H1 (cell line): ENCODE data around the gene EGF. TPM values are rescaled to one million over a fixed set of nuclear protein-coding genes. Genes with fewer than 3 reads are reported as not detected.

Source experiments
- CTCF ChIA-PET: fragments of 300-600 bp; sonication (Branson Sonifier 250); formaldehyde crosslinking; loops from one replicate; lab custom pipeline; 2021; ENCODE audit not compliant: partially characterized antibody; lab: Charles Lee
- POLR2A ChIA-PET: fragments of 300-600 bp; sonication (Branson Sonifier 250); formaldehyde crosslinking; loops from one replicate; lab custom pipeline; 2021; ENCODE audit warnings: inconsistent platforms; ENCODE audit not compliant: partially characterized antibody; lab: Charles Lee
- DNase-seq, 2 experiments: peaks; one replicate each; pipeline versions ENCODE4 v3.0.0 to v3.0.0-alpha.2; 2010 to 2022; ENCODE audit warnings: low spot score in 2 of 2, low read depth in 1 of 2, mixed read lengths in 1 of 2
- FAIRE-seq: peaks from 2 replicates; lab custom pipeline; 2011; peaks lifted over from hg19 to GRCh38; lab: Jason Lieb, UNC
- H2AFZ ChIP-seq: 2 replicates; pipeline ENCODE4 v1.8.1; 2012; ENCODE audit warnings: low read length, inconsistent platforms
- H2AK5ac ChIP-seq: 2 replicates; pipeline ENCODE4 v1.6.1; 2013; ENCODE audit warnings: low read depth, low read length
- H2BK120ac ChIP-seq: replicated peaks from 2 replicates; pipeline ENCODE3; 2013; ENCODE audit warnings: low read depth, low read length, inconsistent platforms
- H2BK12ac ChIP-seq: 2 replicates; pipeline ENCODE4 v1.6.1; 2013; ENCODE audit warnings: low read depth, low read length
- H2BK15ac ChIP-seq: 2 replicates; pipeline ENCODE4 v1.6.1; 2013; ENCODE audit warnings: low read length
- H2BK20ac ChIP-seq: 2 replicates; pipeline ENCODE4 v1.6.1; 2013; ENCODE audit warnings: low read length
- H2BK5ac ChIP-seq: 2 replicates; pipeline ENCODE4 v1.6.1; 2013; ENCODE audit warnings: low read depth, low read length
- H3K14ac ChIP-seq: 2 replicates; pipeline ENCODE4 v1.6.1; 2013; ENCODE audit warnings: inconsistent platforms; ENCODE audit not compliant: insufficient read length
- H3K18ac ChIP-seq: 2 replicates; pipeline ENCODE4 v1.6.1; 2013; ENCODE audit warnings: low read length; ENCODE audit errors: extremely low read depth
- H3K23ac ChIP-seq: 2 replicates; pipeline ENCODE4 v1.6.1; 2013; ENCODE audit warnings: inconsistent platforms; ENCODE audit not compliant: insufficient read length
- H3K23me2 ChIP-seq: 2 replicates; pipeline ENCODE4 v1.6.1; 2013; ENCODE audit warnings: low read depth, low read length
- H3K27ac ChIP-seq: 2 replicates; pipeline ENCODE4 v1.6.1; 2011; ENCODE audit warnings: low read depth, low read length, inconsistent platforms
- H3K27me3 ChIP-seq, 4 experiments: replicated peaks in 1 of 4; 1 replicate in 1 of 4; 2 replicates in 3 of 4; pipeline versions ENCODE4 v1.6.1 to v1.8.1; 2011 to 2013; ENCODE audit warnings: low read length in 3 of 4, mild to moderate bottlenecking in 3 of 4, inconsistent platforms in 2 of 4, mixed read lengths in 2 of 4, moderate library complexity in 1 of 4; ENCODE audit not compliant: control insufficient read depth in 3 of 4, insufficient read depth in 3 of 4; ENCODE audit errors: extremely low read depth in 1 of 4
- H3K36me3 ChIP-seq, 4 experiments: 2 replicates each; pipeline versions ENCODE4 v1.6.1 to v1.8.1; 2011 to 2013; ENCODE audit warnings: mild to moderate bottlenecking in 4 of 4, low read length in 3 of 4, moderate library complexity in 2 of 4, control low read depth in 1 of 4, inconsistent platforms in 1 of 4; ENCODE audit not compliant: insufficient read depth in 4 of 4, control insufficient read depth in 2 of 4
- H3K4ac ChIP-seq: replicated peaks from 2 replicates; pipeline ENCODE3; 2013; ENCODE audit warnings: low read length, low read depth, mixed read lengths, inconsistent platforms; ENCODE audit not compliant: insufficient read length
- H3K4me1 ChIP-seq, 4 experiments: replicated peaks in 1 of 4; 1 replicate in 1 of 4; 2 replicates in 3 of 4; pipeline versions ENCODE4 v1.6.1 to v1.8.1; 2011 to 2013; ENCODE audit warnings: low read length in 3 of 4, inconsistent platforms in 2 of 4, mixed read lengths in 1 of 4; ENCODE audit not compliant: insufficient read depth in 4 of 4, control insufficient read depth in 3 of 4
- H3K4me2 ChIP-seq, 2 experiments: 2 replicates each; pipeline versions ENCODE4 v1.6.1 to v1.8.1; 2011 to 2013; ENCODE audit warnings: low read depth in 2 of 2, low read length in 2 of 2, control low read depth in 1 of 2, inconsistent platforms in 1 of 2, mild to moderate bottlenecking in 1 of 2; ENCODE audit not compliant: insufficient read depth in 1 of 2
- H3K4me3 ChIP-seq, 4 experiments: fragments of 200-600, 300-600 bp in 1 of 4; sonication (generic), shearing (Covaris generic), sonication (Bioruptor Twin) in 1 of 4; 2 replicates each; pipeline versions ENCODE4 v1.5.1 to v1.8.1; 2011 to 2016; ENCODE audit warnings: low read length in 4 of 4, low read depth in 3 of 4, control low read depth in 2 of 4, inconsistent platforms in 2 of 4, mild to moderate bottlenecking in 2 of 4, mixed read lengths in 1 of 4, moderate library complexity in 1 of 4; ENCODE audit not compliant: insufficient read depth in 2 of 4; ENCODE audit errors: extremely low read depth in 1 of 4
- H3K56ac ChIP-seq: replicated peaks from 2 replicates; pipeline ENCODE3; 2013; ENCODE audit warnings: low read depth, mild to moderate bottlenecking, mixed read lengths, low read length, inconsistent platforms; ENCODE audit not compliant: insufficient read length
- H3K79me1 ChIP-seq: 2 replicates; pipeline ENCODE4 v1.6.1; 2013; ENCODE audit warnings: low read depth, low read length, control low read depth
- H3K79me2 ChIP-seq, 2 experiments: 2 replicates each; pipeline versions ENCODE4 v1.6.1 to v1.8.1; 2012 to 2013; ENCODE audit warnings: low read length in 2 of 2, mild to moderate bottlenecking in 2 of 2, inconsistent platforms in 1 of 2; ENCODE audit not compliant: insufficient read depth in 2 of 2, control insufficient read depth in 1 of 2
- H3K9ac ChIP-seq, 4 experiments: replicated peaks in 1 of 4; 1 replicate in 1 of 4; 2 replicates in 3 of 4; pipeline versions ENCODE4 v1.6.1 to v1.8.1; 2011 to 2013; ENCODE audit warnings: low read depth in 3 of 4, low read length in 3 of 4, control low read depth in 2 of 4, mild to moderate bottlenecking in 2 of 4, moderate library complexity in 2 of 4, inconsistent platforms in 1 of 4; ENCODE audit errors: extremely low read depth in 1 of 4
- H3K9me3 ChIP-seq, 2 experiments: 2 replicates each; pipeline versions ENCODE4 v1.6.1 to v1.8.1; 2012 to 2013; ENCODE audit warnings: mild to moderate bottlenecking in 2 of 2, moderate library complexity in 2 of 2, control low read depth in 1 of 2, inconsistent platforms in 1 of 2, low read depth in 1 of 2, low read length in 1 of 2, mixed read lengths in 1 of 2; ENCODE audit not compliant: insufficient read depth in 2 of 2
- H4K20me1 ChIP-seq, 2 experiments: replicated peaks in 1 of 2; 2 replicates each; pipeline versions ENCODE3 to v1.8.1; 2011 to 2013; ENCODE audit warnings: inconsistent platforms in 2 of 2, low read length in 2 of 2, mild to moderate bottlenecking in 1 of 2; ENCODE audit not compliant: insufficient read depth in 2 of 2, control insufficient read depth in 1 of 2
- H4K5ac ChIP-seq: 2 replicates; pipeline ENCODE4 v1.6.1; 2013; ENCODE audit warnings: low read length, low read depth, mixed read lengths, inconsistent platforms; ENCODE audit not compliant: insufficient read length
- H4K8ac ChIP-seq: 2 replicates; pipeline ENCODE4 v1.8.0; 2013; ENCODE audit warnings: mild to moderate bottlenecking, moderate library complexity, low read length, inconsistent platforms; ENCODE audit not compliant: insufficient read depth; ENCODE audit errors: extremely low read depth
- H4K91ac ChIP-seq: replicated peaks from 2 replicates; pipeline ENCODE3; 2013; ENCODE audit warnings: low read length, mixed read lengths, inconsistent platforms; ENCODE audit not compliant: insufficient read length
- SP2 ChIP-seq: IDR thresholded peaks from 2 replicates; pipeline ENCODE4 v1.6.1; 2012; ENCODE audit warnings: mild to moderate bottlenecking, low read length, inconsistent platforms
- TEAD4 ChIP-seq: IDR thresholded peaks from 2 replicates; pipeline ENCODE4 v1.6.1; 2012; ENCODE audit warnings: low read depth, low read length, inconsistent platforms, mixed read lengths
- WGBS, 2 experiments: shearing (Covaris generic) in 1 of 2; methylation state at CpG; one replicate each; pipeline versions ENCODE4 v1.1.6 to v1.1.7; 2013 to 2015; ENCODE audit warnings: low lambda C conversion rate in 2 of 2, mixed read lengths in 2 of 2, inconsistent platforms in 1 of 2, low coverage in 1 of 2, missing lambda C conversion rate in 1 of 2; ENCODE audit not compliant: insufficient replicate concordance in 2 of 2, insufficient coverage in 1 of 2, insufficient read length in 1 of 2; ENCODE audit errors: extremely low coverage in 1 of 2, missing lambda C conversion rate in 1 of 2; 5-methylcytosine and 5-hydroxymethylcytosine counted together
- polyA plus RNA-seq, 7 experiments: library from polyadenylated mRNA; depleted of rRNA in 3 of 7; stranded (reverse) in 5 of 7; unstranded in 2 of 7; fragments of >200 nt in 5 of 7; fragments of 200-250 nt in 2 of 7; gene quantifications; 1 replicate in 5 of 7; 2 replicates in 1 of 7; 4 replicates in 1 of 7; pipeline versions ENCODE4 v1.2.1 to v1.2.3, GENCODE V29; 2011 to 2013; ENCODE audit warnings: missing spikeins in 2 of 7, mixed read lengths in 2 of 7
- total RNA-seq: library from RNA; stranded (reverse); fragmentation: NEBNext Ultra II Directional; extraction: Animal tissue kit (Norgen Biotek cat#: 25700); gene quantifications from 2 replicates; pipeline ENCODE4 v1.2.1, GENCODE V29; 2021

EGF gene
- total and polyA plus RNA-seq, 2 of the 8 experiments (the other 6 are each of a cell fraction or from before 2014, with no cell fraction given) = 1.5 to 2.6 TPM

DNA sequence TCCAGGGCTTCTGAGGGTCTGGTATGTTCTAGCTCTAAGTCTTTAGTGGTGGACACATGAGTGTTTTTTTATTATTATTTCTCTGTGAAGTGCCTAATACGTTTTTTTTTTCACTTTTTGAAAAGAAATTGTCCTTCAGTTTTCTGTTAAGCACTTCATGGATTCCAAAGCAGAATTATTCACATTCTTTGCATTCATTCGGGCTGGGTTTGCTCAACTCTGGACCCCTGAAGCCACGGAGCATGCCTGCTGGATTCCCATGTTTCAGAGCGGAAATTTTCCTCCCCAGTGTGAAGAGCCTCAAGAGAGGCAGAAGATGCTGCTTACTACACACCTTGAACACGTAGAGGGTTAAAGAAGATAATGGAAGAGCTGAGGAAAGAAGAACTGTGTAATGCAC lies 107.5 kb downstream of the EGF start:
- Histone ChIP-seq H4K91ac (no peak overlapping the region), H2BK5ac (no peak overlapping the region), H4K5ac (no peak overlapping the region)

More for the DNA sequence above, 107.5 kb downstream of the EGF start:
- Histone ChIP-seq H2BK15ac (no peak overlapping the region), H2BK12ac (no peak overlapping the region), H3K36me3 (no peaks in the 10 kb centered on the region), H3K4me1 (peaks cover 0 to 3% (median 0%) of the 10 kb centered on the region in 4 experiments; a peak in 2 of 7 replicates), H3K4ac (no peak overlapping the region), H2BK20ac (no peak overlapping the region), H3K79me2 (no peaks in the 10 kb centered on the region), H2BK120ac (no peak overlapping the region), H3K14ac (no peak overlapping the region), H2AFZ (peak overlapping the region; percentile 16), H3K9ac (no peak overlapping the region), H3K9me3 (no peaks in the 10 kb centered on the region), H3K56ac (no peak overlapping the region), H4K8ac (no peak overlapping the region), H3K27ac (no peak overlapping the region), H2AK5ac (no peak overlapping the region), H3K4me2 (no peak overlapping the region; a peak in 1 of 4 replicates), H3K4me3 (no peak overlapping the region), H3K23me2 (no peaks in the 10 kb centered on the region), H3K27me3 (no peaks in the 10 kb centered on the region), H3K18ac (no peak overlapping the region), H3K79me1 (no peaks in the 10 kb centered on the region), H3K23ac (no peak overlapping the region), H4K20me1 (no peaks in the 10 kb centered on the region)
- TF ChIP-seq SP2 = no peak
- peak; percentile 82 for TF ChIP-seq TEAD4
- ChIA-PET POLR2A (interaction anchor here (0.8 kb wide), 1 partner anchor 178 kb away, joined by 3 read pairs; the partner anchor contains the start of gene ELOVL6), CTCF (interaction anchor here (0.9 to 4.4 kb wide), 15 partner anchors 11 to 499 kb away, joined by 3 to 32 read pairs (median 3); no protein-coding TSS in a partner anchor)
- DNase-seq = no peak
- WGBS, 2 experiments = 58% methylated on average over 5 of the region's 5 CpGs; no CpG with 5 or more reads in 1 of the 2 experiments
- no peak for FAIRE-seq
